GM21723 (cell line): ENCODE data around the gene XIST.
"Not testable (repeated sequence)": the region's sequence is repeated elsewhere in the genome, so short reads cannot be mapped to it uniquely, and the experiment has no call there.

Source experiments
- ATAC-seq: cut with Tn5 transposase; IDR thresholded peaks from one replicate; pipeline ENCODE4 v1.9.1; 2021; ENCODE audit warnings: mild to moderate bottlenecking, moderate library complexity; ENCODE audit not compliant: unreplicated experiment

XIST gene

GRCh38 chrX:73852467-73852866, at the start of gene XIST:
Gene XIST (minus strand): TSS chrX:73852714.
- ATAC-seq: no peak

- not testable (repeated sequence) for ATAC-seq
Measured at GRCh38 chrX:73898315-73898714, 45.8 kb upstream of the XIST start.

- ATAC-seq: not testable (repeated sequence)
Measured at GRCh38 chrX:73892515-73893090, 40.1 kb upstream of the XIST start.

DNA sequence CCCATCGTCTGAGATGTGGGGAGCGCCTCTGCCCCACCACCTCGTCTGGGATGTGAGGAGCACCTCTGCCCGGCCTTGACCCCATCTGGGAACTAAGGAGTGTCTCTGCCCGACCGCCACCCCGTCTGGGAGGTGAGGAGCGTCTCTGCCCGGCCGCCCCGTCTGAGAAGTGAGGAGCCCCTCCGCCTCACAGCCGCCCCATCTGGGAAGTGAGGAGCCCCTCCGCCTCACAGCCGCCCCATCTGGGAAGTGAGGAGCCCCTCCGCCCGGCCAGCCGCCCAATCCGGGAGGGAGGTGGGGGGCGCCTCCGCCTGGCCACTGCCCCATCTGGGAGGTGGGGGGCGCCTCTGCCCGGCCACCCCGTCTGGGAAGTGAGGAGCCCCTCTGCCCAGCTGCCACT, 29.7 kb upstream of the XIST start:
- not testable (repeated sequence) for ATAC-seq

GRCh38 chrX:73877687-73878086, 25.2 kb upstream of the XIST start:
- ATAC-seq: no peak

GRCh38 chrX:73876911-73877310, 24.4 kb upstream of the XIST start:
- no peak for ATAC-seq

- no peak for ATAC-seq
Measured at GRCh38 chrX:73868916-73869315, 16.4 kb upstream of the XIST start.

DNA sequence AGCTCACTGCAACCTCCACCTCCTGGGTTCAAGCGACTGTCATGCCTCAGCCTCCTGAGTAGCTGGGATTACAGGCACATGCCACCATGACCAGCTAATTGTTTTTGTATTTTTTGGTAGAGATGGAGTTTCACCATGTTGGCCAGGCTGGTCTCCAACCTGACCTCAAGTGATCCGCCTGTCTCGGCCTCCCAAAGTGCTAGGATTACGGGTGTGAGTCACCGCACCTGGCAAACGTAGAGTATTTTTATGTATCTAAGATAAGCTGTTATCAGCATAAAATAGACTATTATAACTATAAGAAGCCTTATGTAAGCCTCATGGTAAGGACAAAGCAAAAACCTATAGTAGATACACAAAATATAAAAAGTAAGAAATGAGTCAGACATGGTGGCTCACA, 14.6 kb upstream of the XIST start:
- no peak for ATAC-seq

GRCh38 chrX:73863852-73864251, 11.3 kb upstream of the XIST start:
- no peak for ATAC-seq

DNA sequence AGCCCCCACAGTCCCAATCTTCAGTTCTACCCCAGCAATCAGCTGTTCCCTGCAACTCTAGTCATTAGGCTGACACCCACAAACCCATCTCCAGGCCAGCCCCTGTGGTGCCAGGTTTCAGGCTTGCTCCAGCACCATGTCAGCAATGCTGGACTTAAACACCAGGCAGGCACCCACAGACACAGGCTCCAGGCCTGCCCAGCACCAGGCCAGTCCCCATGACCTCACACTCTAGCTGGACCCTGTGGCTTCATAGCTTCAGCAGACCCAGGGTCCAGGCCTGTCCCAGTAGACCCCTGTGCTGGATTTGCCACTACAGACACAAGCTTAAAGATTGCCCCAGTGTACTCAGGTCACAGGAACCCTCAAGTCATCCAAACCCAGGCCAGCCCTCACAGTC, 10.8 kb upstream of the XIST start:
- ATAC-seq: no peak

GRCh38 chrX:73859622-73860021, 7.1 kb upstream of the XIST start:
- ATAC-seq: no peak

DNA sequence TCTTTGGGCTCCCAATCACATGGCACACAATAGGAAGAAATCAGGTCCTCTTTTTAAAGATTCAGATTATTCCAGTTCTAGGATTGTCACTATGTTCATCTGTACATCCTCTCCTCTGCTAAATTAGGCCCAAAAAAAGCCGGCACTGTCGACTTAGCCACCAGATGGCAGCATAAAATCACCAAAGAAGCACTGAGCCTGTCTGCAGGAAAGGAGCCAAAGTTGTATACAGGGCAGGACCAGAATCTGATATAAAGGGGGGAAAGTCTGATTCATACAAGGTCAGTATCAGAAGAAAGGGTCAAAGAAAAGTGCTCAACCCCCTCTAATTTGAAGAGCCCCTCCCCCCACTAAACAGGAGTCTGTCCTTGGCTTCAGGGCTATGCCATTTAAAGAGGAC, 3.0 kb upstream of the XIST start:
- no peak for ATAC-seq

GRCh38 chrX:73852022-73852421, 492 bp downstream of the XIST start:
- ATAC-seq: no peak

- ATAC-seq: peak; percentile 82
Measured at GRCh38 chrX:73851014-73852009, 1.2 kb downstream of the XIST start.

- ATAC-seq: no peak
Measured at GRCh38 chrX:73850124-73851013, 2.1 kb downstream of the XIST start.

DNA sequence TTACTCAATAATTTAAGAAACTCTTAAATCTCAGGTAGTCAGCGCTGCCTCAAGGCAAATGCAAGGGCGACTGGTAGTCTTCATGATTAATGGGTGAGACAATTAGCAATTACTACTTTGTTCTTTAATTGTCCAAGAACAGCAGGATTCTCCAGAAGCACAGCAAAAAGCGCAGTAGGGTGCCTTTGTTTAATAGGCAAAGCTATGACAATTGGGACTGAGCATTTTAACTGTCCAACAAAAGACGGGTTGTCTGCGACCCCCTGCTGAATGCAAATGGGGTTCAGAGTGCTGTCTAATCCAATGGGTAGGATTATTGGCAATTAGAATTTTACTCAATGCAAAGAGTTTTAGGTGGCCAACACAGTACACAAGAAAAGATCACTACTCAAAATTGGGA, 3.4 kb downstream of the XIST start:
- no peak for ATAC-seq

DNA sequence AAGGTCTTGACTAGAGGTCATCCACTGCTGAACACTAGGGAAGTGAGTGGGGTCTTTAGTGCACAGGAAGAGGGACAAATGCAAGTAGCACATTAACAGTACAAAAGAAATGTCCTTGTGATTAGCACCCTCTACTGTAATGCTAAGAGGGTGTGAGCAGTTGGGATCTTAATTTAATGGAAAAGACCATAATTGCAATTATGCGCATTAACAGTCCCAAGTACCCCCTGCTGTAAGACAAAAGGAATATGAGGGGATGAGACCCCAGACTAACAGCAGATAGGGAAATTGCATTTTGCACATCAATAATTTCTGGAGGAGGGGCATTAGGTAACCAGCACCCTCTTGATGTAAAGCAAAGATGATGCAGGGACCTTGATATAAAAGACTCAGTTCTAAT, 4.5 kb downstream of the XIST start:
- no peak for ATAC-seq

DNA sequence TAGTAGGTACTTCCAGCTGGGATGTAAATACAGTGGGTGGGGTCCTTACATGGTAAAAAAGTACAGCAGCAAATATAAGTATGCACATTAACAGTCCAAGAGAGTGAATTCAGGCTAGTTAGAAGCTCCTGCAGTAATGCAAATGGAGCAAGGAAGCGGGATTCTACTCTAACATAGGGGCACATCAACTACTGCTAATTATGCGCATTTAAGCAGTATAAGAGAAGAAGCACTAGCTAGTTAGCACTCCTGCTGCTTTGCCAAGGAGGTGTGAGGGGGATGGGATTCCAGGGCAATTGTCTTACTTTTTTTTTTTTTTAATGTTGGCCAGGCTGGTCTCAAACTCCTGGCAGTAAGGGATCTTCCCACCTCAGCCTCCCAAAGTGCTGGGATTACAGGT, 5.4 kb downstream of the XIST start:
- no peak for ATAC-seq

DNA sequence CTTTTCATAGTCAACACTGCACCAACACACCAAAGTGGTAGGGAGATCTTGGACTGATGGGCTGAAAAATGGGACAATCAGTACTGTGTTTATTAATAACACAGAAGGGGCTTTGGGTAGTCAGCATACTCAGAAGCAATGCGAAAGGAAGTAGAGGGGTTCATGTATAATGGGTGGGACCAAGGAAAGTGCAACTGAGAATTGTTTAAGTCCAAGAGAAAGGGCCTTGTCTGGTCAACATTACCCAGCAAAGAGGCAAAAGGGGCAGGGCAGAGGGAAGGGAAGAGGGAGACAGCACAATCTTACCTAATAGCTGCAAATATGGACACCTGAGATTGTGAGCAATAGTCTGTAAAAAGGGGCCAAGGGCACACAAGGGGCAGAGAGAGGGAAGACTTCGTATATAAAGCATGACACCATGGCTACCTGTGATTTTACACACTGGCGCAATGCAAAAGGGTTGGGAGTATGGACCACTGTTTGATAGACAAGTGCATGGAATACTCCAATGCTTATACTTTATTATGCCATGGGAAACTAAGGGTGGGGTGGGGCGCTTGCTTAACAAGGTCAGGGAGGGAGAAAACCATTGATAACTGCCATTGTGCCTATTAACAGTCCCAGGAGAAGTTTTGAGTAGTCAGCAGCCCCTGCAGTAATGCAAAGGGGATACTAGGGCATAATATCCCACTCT, 9.8 kb downstream of the XIST start:
- no peak for ATAC-seq

- no peak for ATAC-seq
Measured at GRCh38 chrX:73841337-73841736, 11.2 kb downstream of the XIST start.
